ENCODE results near the gene TPSG1.
"Not testable (repeated sequence)": the region's sequence is repeated elsewhere in the genome, so short reads cannot be mapped to it uniquely, and the experiment has no call there.

The TPSG1 gene

DNA sequence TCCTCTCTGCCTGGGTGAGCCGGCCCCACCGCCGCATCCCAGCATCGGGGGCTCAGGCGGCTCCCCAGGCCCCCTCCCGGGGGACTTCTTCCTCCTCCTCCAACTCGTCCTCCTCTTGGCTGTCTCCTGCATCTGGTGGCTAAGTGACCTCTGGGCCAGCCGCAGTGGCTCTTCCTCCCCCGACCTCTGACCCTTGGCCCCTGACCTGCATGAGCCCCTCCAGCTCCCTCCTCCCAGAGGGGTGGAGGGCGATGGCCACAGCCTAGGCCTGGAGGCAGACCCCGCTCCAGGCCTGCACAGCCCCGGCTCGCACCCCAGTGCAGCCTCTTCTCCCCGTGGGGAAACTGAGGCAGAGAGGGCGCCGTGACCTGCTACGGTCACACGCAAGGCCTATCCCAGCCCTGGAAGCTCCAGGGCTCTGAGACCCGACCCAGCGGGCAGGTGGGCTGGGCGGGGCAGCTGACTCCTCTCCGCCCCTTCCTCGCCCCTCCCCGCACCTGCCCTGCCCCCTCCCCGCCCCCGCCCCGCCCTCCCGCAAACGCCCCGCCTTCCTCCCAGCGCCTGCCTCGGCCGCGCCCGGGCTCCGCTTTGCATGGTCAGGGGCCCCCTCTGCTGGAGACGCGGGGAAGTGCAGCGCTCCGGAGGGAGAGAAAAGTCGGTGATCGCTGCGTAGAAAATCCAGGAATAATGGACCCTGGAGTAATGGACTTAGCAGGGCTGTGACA lies 24.1 kb upstream of the TPSG1 start:
- not testable (repeated sequence) for H3K27ac ChIP-seq

DNA sequence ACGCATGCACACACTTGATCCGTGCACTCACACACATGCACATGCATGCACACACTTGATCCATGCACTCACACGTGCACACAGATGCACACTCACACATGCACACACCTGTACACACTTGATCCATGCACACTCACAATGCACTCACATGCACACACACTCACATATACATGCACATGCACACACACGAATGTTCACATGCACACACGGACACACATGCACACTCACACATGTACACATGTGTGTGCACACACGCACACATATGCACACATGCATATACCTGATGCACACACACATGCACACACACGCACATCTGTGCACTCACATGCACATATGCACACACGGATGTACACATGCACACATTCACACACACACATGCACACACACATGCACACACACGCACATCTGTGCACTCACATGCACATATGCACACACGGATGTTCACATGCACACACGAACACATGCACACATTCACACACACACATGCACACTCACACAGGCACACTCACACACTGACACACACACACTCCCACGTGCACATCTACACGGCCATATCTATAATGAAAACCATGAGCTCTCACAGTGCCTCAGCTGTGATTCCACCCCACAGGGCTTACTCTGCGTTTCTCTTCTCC lies 23.0 kb upstream of the TPSG1 start:
- H3K27ac ChIP-seq: not testable (repeated sequence)

- TF ChIP-seq, protein P1, sequence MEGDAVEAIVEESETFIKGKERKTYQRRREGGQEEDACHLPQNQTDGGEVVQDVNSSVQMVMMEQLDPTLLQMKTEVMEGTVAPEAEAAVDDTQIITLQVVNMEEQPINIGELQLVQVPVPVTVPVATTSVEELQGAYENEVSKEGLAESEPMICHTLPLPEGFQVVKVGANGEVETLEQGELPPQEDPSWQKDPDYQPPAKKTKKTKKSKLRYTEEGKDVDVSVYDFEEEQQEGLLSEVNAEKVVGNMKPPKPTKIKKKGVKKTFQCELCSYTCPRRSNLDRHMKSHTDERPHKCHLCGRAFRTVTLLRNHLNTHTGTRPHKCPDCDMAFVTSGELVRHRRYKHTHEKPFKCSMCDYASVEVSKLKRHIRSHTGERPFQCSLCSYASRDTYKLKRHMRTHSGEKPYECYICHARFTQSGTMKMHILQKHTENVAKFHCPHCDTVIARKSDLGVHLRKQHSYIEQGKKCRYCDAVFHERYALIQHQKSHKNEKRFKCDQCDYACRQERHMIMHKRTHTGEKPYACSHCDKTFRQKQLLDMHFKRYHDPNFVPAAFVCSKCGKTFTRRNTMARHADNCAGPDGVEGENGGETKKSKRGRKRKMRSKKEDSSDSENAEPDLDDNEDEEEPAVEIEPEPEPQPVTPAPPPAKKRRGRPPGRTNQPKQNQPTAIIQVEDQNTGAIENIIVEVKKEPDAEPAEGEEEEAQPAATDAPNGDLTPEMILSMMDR (conservative IDR thresholded peaks at IDR 0.05): no peak
- no peak overlapping the region for H3K27ac ChIP-seq
Measured at GRCh38 chr16:1245452-1246020, 20.5 kb upstream of the TPSG1 start.

DNA sequence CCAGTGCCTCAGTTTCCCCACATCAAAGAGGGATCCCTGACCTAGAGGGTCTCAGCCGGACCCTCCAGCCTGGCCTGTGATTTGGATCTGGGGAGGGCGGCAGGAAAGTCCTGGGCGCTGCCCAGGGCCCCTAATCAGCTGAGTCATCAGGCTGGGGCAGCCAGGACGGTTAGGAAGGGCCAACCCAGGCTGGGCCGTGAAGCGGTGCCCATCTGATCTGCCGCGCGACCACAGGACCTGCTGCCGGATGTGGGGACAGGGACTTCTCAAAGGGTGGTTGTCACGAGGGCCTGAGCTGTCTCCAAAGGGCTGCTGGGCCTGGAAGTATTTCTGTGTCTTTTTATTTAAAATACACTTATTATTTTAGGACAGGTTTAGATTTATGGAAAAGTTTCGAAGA lies 19.8 kb upstream of the TPSG1 start:
- TF ChIP-seq, protein P1 (conservative IDR thresholded peaks at IDR 0.05): no peak
- H3K27ac ChIP-seq: no peak overlapping the region

- not testable (repeated sequence) for H3K27ac ChIP-seq
Measured at GRCh38 chr16:1243907-1244850, 19.1 kb upstream of the TPSG1 start.

- not testable (repeated sequence) for H3K27ac ChIP-seq
Measured at GRCh38 chr16:1243363-1243762, 18.3 kb upstream of the TPSG1 start.

DNA sequence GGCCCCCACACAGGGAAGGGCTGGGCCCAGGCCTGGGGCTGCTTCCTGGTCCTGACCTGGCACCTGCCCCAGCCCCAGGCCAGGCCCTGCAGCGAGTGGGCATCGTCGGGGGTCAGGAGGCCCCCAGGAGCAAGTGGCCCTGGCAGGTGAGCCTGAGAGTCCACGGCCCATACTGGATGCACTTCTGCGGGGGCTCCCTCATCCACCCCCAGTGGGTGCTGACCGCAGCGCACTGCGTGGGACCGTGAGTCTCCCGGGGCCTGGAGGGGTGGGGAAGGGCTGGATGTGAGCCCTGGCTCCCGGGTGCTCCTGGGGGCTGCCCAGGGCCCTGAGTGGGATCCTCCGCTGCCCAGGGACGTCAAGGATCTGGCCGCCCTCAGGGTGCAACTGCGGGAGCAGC lies 16.0 kb upstream of the TPSG1 start:
- H3K27ac ChIP-seq: not testable (repeated sequence)

GRCh38 chr16:1240436-1240835 lies 15.4 kb upstream of the TPSG1 start, which contains the start of gene TPSAB1:
TPSAB1 (plus strand) TSS chr16:1240705; CDS start chr16:1240939, 234 bp downstream.
- not testable (repeated sequence) for H3K27ac ChIP-seq

DNA sequence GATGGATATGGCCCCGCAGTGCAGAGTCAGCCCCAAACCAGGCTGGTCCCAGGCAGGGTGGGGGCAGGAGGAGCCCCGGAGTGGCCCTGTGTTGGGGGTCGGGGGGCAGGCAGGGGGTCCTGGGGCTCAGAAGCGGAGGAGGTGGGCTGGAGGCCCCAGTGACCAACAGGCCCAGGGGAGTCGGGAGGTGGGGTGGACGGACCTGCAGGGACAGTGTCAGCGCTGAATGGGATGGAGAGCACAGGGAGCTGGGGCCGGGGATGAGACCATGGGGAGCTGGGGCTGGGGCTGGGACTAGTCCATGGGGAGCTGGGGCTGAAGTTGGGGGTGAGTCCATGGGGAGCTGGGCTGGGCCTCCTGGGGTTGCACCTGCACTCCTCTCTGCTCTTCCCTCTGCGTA lies 14.5 kb upstream of the TPSG1 start:
- not testable (repeated sequence) for H3K27ac ChIP-seq

DNA sequence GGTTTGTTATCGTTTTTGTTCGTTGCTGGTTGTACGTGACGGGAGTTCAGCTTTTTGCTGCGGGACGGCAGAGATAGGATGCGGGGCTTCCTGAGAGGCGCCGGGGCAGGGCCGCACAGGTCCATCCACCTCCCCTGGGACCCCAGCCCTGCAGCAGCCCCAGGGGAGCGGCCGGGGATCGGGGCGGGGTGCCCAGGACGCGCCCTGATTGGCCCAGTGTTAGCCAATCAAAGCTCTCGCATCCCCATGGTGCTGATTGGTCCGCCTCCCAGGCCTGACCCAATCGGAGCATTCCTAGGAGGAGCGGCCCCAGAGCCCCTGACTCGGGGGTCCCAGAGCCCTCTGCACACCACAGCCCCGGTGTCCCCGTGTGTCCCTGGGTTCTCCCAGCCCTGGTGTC lies 13.8 kb upstream of the TPSG1 start:
- not testable (repeated sequence) for H3K27ac ChIP-seq

- TF ChIP-seq, protein P1 (conservative IDR thresholded peaks at IDR 0.05): no peak
- H3K27ac ChIP-seq: no peak overlapping the region
Measured at GRCh38 chr16:1237990-1238389, 12.9 kb upstream of the TPSG1 start.

DNA sequence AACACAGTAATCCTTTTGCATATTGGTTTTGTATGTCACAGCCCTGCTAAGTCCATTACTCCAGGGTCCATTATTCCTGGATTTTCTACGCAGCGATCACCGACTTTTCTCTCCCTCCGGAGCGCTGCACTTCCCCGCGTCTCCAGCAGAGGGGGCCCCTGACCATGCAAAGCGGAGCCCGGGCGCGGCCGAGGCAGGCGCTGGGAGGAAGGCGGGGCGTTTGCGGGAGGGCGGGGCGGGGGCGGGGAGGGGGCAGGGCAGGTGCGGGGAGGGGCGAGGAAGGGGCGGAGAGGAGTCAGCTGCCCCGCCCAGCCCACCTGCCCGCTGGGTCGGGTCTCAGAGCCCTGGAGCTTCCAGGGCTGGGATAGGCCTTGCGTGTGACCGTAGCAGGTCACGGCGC lies 11.6 kb upstream of the TPSG1 start:
- H3K27ac ChIP-seq: not testable (repeated sequence)

GRCh38 chr16:1232049-1232748 lies 7.1 kb upstream of the TPSG1 start:
- H3K27ac ChIP-seq: not testable (repeated sequence)

DNA sequence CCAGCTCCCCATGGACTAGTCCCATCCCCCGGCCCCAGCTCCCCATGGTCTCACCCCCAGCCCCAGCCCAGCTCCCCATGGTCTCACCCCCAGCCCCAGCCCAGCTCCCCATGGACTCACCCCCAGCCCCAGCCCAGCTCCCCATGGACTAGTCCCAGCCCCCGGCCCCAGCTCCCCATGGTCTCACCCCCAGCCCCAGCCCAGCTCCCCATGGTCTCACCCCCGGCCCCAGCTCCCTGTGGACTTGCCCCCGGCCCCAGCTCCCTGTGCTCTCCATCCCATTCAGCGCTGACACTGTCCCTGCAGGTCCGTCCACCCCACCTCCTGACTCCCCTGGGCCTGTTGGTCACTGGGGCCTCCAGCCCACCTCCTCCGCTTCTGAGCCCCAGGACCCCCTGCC lies 6.2 kb upstream of the TPSG1 start:
- not testable (repeated sequence) for H3K27ac ChIP-seq

GRCh38 chr16:1230471-1231212 lies 5.6 kb upstream of the TPSG1 start:
- H3K27ac ChIP-seq: not testable (repeated sequence)

GRCh38 chr16:1230084-1230470 lies 5.0 kb upstream of the TPSG1 start, which contains the start of gene TPSB2:
TPSB2 (minus strand) TSS chr16:1230184; CDS start chr16:1229951, 233 bp downstream.
- not testable (repeated sequence) for H3K27ac ChIP-seq
